ENCODE data around the gene LRRN4CL.
"Not testable (repeated sequence)": the region's sequence is repeated elsewhere in the genome, so short reads cannot be mapped to it uniquely, and the experiment has no call there.

LRRN4CL gene

GRCh38 chr11:62675415-62675814 is 13.9 kb downstream of the LRRN4CL start:
- not testable (repeated sequence) for DNase-seq

- DNase-seq: no peak
These were observed 16.2 kb downstream of the LRRN4CL start for GRCh38 chr11:62673196-62673525.

GRCh38 chr11:62671608-62672389 is 17.5 kb downstream of the LRRN4CL start, which contains the start of the genes LBHD1 and UQCC3:
Gene LBHD1 (minus strand): TSS chr11:62672267. CDS start chr11:62670031, 2,236 bp downstream.
Gene UQCC3 (plus strand): TSS chr11:62671673. CDS start chr11:62671746, 73 bp downstream.
- peak; percentile 91 for DNase-seq

- no peak for DNase-seq
These were observed 18.1 kb downstream of the LRRN4CL start for GRCh38 chr11:62671236-62671607.

- DNase-seq: no peak
These were observed 19.7 kb downstream of the LRRN4CL start for GRCh38 chr11:62669420-62670161.

GRCh38 chr11:62667460-62667859 is 21.9 kb downstream of the LRRN4CL start:
- no peak for DNase-seq

GRCh38 chr11:62666259-62666926 is 22.9 kb downstream of the LRRN4CL start:
- DNase-seq: no peak

- no peak for DNase-seq
These were observed 23.6 kb downstream of the LRRN4CL start for GRCh38 chr11:62665599-62666258.

GRCh38 chr11:62665075-62665598 is 24.2 kb downstream of the LRRN4CL start, which contains the start of the genes C11orf98 and CSKMT:
Gene C11orf98 (minus strand): TSS chr11:62665210. CDS start chr11:62665169, 41 bp downstream.
Gene CSKMT (plus strand): TSS chr11:62665312. CDS start chr11:62665880, 568 bp downstream.
- peak; percentile 51 for DNase-seq

- DNase-seq: no peak
These were observed 24.8 kb downstream of the LRRN4CL start for GRCh38 chr11:62664405-62665074.

GRCh38 chr11:62656796-62657429 is 32.4 kb downstream of the LRRN4CL start:
- DNase-seq: no peak

GRCh38 chr11:62654297-62654696 is 35.0 kb downstream of the LRRN4CL start:
- DNase-seq: no peak

- DNase-seq: no peak
These were observed 36.9 kb downstream of the LRRN4CL start for GRCh38 chr11:62652161-62653006.

- not testable (repeated sequence) for DNase-seq
These were observed 39.0 kb downstream of the LRRN4CL start for GRCh38 chr11:62650283-62650682.

GRCh38 chr11:62649486-62649885 is 39.8 kb downstream of the LRRN4CL start:
- no peak for DNase-seq

- no peak for DNase-seq
These were observed 40.4 kb downstream of the LRRN4CL start for GRCh38 chr11:62648967-62649364.

GRCh38 chr11:62648185-62648966 is 41.0 kb downstream of the LRRN4CL start:
- DNase-seq: no peak

GRCh38 chr11:62647609-62648005 is 41.7 kb downstream of the LRRN4CL start:
- DNase-seq: no peak

- no peak for DNase-seq
These were observed 42.3 kb downstream of the LRRN4CL start for GRCh38 chr11:62646825-62647608.

Data from SIG-M5 (cell line).